Measurements from ENCODE around the gene SCP2. TPM values are rescaled to one million over a fixed set of nuclear protein-coding genes. Genes with fewer than 3 reads are reported as not detected.

Gene SCP2
- total RNA-seq, 4 donors from 2014 or later = 97.8 to 194 (median 118) TPM

- DNase-seq = no peak
- H3K36me3 ChIP-seq = peaks cover 0 to 17% (median 0%) of the 10 kb centered on the region in 3 donors
- no peaks in the 10 kb centered on the region for H3K9me3 ChIP-seq
- intact Hi-C loops (cut with DNase I) = no loop called here
- 84 to 90% methylated on average over 7 of the region's 7 CpGs for WGBS, 2 donors
- no peak overlapping the region for H3K4me3 ChIP-seq
- H3K27me3 ChIP-seq = no peaks in the 10 kb centered on the region
- H3K4me1 ChIP-seq = no peaks in the 10 kb centered on the region
- no peak for TF ChIP-seq CTCF (IDR thresholded peaks at IDR 0.05)
- TF ChIP-seq POLR2A (IDR thresholded peaks at IDR 0.05) = no peak
- peak overlapping the region in 1 of 4 donors; percentile 22 for H3K27ac ChIP-seq
Measured at GRCh38 chr1:53073287-53073686, 146.2 kb downstream of the SCP2 start.

- H3K27me3 ChIP-seq = no peaks in the 10 kb centered on the region
- intact Hi-C loops (cut with DNase I) = no loop called here
- peak overlapping the region in 3 of 4 donors; percentile 7 to 74 (median 22) for H3K27ac ChIP-seq
- H3K4me1 ChIP-seq = no peaks in the 10 kb centered on the region
- H3K36me3 ChIP-seq = peaks cover 0 to 23% (median 0%) of the 10 kb centered on the region in 3 donors
- DNase-seq = no peak
- TF ChIP-seq CTCF (IDR thresholded peaks at IDR 0.05) (no peak), POLR2A (IDR thresholded peaks at IDR 0.05) (no peak)
- WGBS, 2 donors = 60 to 63% methylated on average over 5 to 7 of the region's 10 CpGs
- H3K9me3 ChIP-seq = no peaks in the 10 kb centered on the region
- no peak overlapping the region for H3K4me3 ChIP-seq
Measured at GRCh38 chr1:53073868-53074311, 146.8 kb downstream of the SCP2 start.

GRCh38 chr1:53074313-53075154, 147.5 kb downstream of the SCP2 start:
- no peaks in the 10 kb centered on the region for H3K27me3 ChIP-seq
- intact Hi-C loops (cut with DNase I) = no loop called here
- no peaks in the 10 kb centered on the region for H3K4me1 ChIP-seq
- H3K9me3 ChIP-seq = no peaks in the 10 kb centered on the region
- 50 to 89% methylated on average over 1 to 3 of the region's 8 CpGs for WGBS, 2 donors
- H3K4me3 ChIP-seq = no peak overlapping the region
- peaks cover 0 to 25% (median 0%) of the 10 kb centered on the region in 3 donors for H3K36me3 ChIP-seq
- no peak for DNase-seq
- no peak for TF ChIP-seq POLR2A (IDR thresholded peaks at IDR 0.05)
- no peak for TF ChIP-seq CTCF (IDR thresholded peaks at IDR 0.05)
- peak overlapping the region in 2 of 4 donors; percentile 7 to 74 for H3K27ac ChIP-seq

GRCh38 chr1:53075206-53075605, 148.1 kb downstream of the SCP2 start:
- H3K9me3 ChIP-seq = no peaks in the 10 kb centered on the region
- no peaks in the 10 kb centered on the region for H3K27me3 ChIP-seq
- peak overlapping the region in 1 of 4 donors; percentile 74 for H3K27ac ChIP-seq
- WGBS, 2 donors = 88 to 89% methylated on average over 1 to 4 of the region's 4 CpGs
- H3K36me3 ChIP-seq = peaks cover 0 to 25% (median 0%) of the 10 kb centered on the region in 3 donors
- intact Hi-C loops (cut with DNase I) = no loop called here
- DNase-seq = no peak
- no peak for TF ChIP-seq CTCF (IDR thresholded peaks at IDR 0.05)
- no peak for TF ChIP-seq POLR2A (IDR thresholded peaks at IDR 0.05)
- H3K4me1 ChIP-seq = no peaks in the 10 kb centered on the region
- no peak overlapping the region for H3K4me3 ChIP-seq

- intact Hi-C loops (cut with DNase I) = no loop called here
- DNase-seq = no peak
- Histone ChIP-seq H3K9me3 (no peaks in the 10 kb centered on the region), H3K4me3 (no peak overlapping the region), H3K36me3 (peaks cover 0 to 23% (median 0%) of the 10 kb centered on the region in 3 donors), H3K27me3 (no peaks in the 10 kb centered on the region), H3K27ac (no peak overlapping the region), H3K4me1 (no peaks in the 10 kb centered on the region)
- 69 to 85% methylated on average over 3 to 5 of the region's 8 CpGs for WGBS, 2 donors
- TF ChIP-seq CTCF (IDR thresholded peaks at IDR 0.05) (no peak), POLR2A (IDR thresholded peaks at IDR 0.05) (no peak)
Measured at GRCh38 chr1:53075761-53076163, 148.7 kb downstream of the SCP2 start.

Measured in esophagus squamous epithelium (tissue), 5 donors.